Measurements from ENCODE around the gene BTG1. TPM values are rescaled to one million over a fixed set of nuclear protein-coding genes. Genes with fewer than 3 reads are reported as not detected.
"Not testable (repeated sequence)": the region's sequence is repeated elsewhere in the genome, so short reads cannot be mapped to it uniquely, and the experiment has no call there.

The BTG1 gene
- total and polyA plus RNA-seq, 4 donors: 13.7 to 107 (median 28.9) TPM

DNA sequence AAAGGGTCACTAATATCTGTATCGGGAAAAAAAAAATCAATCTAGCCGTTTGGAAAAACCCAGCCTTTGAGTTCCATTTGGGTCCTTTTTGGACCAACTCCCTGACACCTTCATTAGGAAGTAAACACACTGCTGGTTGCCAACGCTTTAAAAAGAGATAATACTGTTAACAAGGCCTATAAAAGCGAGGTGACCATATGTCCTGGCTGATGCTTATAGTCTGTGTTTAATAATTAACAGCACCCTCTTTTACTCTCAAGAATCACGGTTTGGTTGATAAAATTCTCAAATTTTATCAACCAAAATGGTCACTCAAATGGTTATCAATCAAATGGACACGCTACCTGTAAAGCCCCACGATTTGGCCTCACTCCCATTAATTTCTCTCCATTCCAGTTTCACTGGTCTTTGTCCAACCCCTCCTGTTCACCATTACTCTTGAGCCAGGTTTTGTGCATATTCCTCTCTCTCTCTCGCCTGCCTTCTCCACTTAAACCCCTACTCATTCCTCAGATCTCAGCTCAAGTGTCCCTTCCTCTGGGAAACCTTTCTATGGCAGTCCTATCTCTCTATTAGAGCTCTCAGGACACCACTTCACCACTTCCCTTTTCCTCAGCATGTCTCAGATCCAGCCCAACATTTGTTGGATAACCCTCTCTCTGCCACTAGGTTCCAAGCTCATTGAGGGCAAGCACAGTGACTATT is 9.5 kb downstream of the BTG1 start:
- 47% methylated on average over 8 of the region's 8 CpGs for WGBS
- Histone ChIP-seq H3K4me1 (ENCODE audit: control insufficient read depth in 4 of 4, insufficient read depth in 4 of 4, low read length in 3 of 4) (peaks cover 14 to 63% (median 47%) of the 10 kb centered on the region in 4 donors), H3K36me3 (ENCODE audit: control insufficient read depth in 4 of 4, insufficient read depth in 3 of 4, low read depth in 1 of 4, low read length in 3 of 4) (peaks cover 0 to under 1% (median 0%) of the 10 kb centered on the region in 4 donors), H3K4me3 (ENCODE audit: low read depth in 1 of 3, low read length in 3 of 3) (no peak overlapping the region), H3K27me3 (ENCODE audit: control insufficient read depth in 4 of 4, insufficient read depth in 4 of 4, low read length in 3 of 4) (no peaks in the 10 kb centered on the region), H3K27ac (ENCODE audit: low read depth in 1 of 2, low read length in 2 of 2) (peak overlapping the region; percentile 70 to 82), H3K9me3 (ENCODE audit: control insufficient read depth in 4 of 4, low read length in 3 of 4) (no peaks in the 10 kb centered on the region), H3K9ac (ENCODE audit: low read depth in 1 of 2, low read length in 2 of 2) (peak overlapping the region in 1 of 2 donors; percentile 14)
- TF ChIP-seq, protein P1, sequence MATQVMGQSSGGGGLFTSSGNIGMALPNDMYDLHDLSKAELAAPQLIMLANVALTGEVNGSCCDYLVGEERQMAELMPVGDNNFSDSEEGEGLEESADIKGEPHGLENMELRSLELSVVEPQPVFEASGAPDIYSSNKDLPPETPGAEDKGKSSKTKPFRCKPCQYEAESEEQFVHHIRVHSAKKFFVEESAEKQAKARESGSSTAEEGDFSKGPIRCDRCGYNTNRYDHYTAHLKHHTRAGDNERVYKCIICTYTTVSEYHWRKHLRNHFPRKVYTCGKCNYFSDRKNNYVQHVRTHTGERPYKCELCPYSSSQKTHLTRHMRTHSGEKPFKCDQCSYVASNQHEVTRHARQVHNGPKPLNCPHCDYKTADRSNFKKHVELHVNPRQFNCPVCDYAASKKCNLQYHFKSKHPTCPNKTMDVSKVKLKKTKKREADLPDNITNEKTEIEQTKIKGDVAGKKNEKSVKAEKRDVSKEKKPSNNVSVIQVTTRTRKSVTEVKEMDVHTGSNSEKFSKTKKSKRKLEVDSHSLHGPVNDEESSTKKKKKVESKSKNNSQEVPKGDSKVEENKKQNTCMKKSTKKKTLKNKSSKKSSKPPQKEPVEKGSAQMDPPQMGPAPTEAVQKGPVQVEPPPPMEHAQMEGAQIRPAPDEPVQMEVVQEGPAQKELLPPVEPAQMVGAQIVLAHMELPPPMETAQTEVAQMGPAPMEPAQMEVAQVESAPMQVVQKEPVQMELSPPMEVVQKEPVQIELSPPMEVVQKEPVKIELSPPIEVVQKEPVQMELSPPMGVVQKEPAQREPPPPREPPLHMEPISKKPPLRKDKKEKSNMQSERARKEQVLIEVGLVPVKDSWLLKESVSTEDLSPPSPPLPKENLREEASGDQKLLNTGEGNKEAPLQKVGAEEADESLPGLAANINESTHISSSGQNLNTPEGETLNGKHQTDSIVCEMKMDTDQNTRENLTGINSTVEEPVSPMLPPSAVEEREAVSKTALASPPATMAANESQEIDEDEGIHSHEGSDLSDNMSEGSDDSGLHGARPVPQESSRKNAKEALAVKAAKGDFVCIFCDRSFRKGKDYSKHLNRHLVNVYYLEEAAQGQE (IDR thresholded peaks at IDR 0.05): no peak
- TF ChIP-seq FOXA2 (IDR thresholded peaks at IDR 0.05) (no peak), HNF4G (IDR thresholded peaks at IDR 0.05) (no peak), FOXA1 (IDR thresholded peaks at IDR 0.05) (no peak), GABPA (IDR thresholded peaks at IDR 0.05 in 1 of 2, conservative IDR thresholded peaks at IDR 0.05 in 1 of 2) (no peak), NR2F2 (IDR thresholded peaks at IDR 0.05) (no peak), RXRA (IDR thresholded peaks at IDR 0.05) (peak in 1 of 2 donors; percentile 16)
- DNase-seq (ENCODE audit: low spot score): no peak

DNA sequence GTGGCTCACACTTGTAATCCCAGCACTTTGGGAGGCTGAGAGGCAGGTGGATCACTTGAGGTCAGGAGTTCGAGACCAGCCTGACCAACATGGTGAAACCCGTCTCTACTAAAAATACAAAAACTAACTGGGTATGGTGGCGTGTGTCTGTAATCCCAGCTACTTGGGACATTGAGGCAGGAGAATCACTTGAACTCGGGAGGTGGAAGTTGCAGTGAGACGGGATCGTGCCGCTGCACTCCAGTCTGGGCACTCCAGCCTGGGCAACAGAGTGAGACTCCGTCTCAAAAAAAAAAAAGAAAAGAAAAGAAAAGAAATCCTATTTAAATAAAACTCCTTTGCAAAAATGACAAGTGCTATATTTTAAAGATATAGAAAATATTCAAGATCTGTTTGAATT is 10.1 kb downstream of the BTG1 start:
- not testable (repeated sequence) for DNase-seq (ENCODE audit: low spot score); H3K27ac ChIP-seq (ENCODE audit: low read depth in 1 of 2, low read length in 2 of 2); H3K9ac ChIP-seq (ENCODE audit: low read depth in 1 of 2, low read length in 2 of 2); H3K27me3 ChIP-seq (ENCODE audit: control insufficient read depth in 4 of 4, insufficient read depth in 4 of 4, low read length in 3 of 4); H3K9me3 ChIP-seq (ENCODE audit: control insufficient read depth in 4 of 4, low read length in 3 of 4); H3K4me3 ChIP-seq (ENCODE audit: low read depth in 1 of 3, low read length in 3 of 3); H3K36me3 ChIP-seq (ENCODE audit: control insufficient read depth in 4 of 4, insufficient read depth in 3 of 4, low read depth in 1 of 4, low read length in 3 of 4)
- H3K4me1 ChIP-seq (ENCODE audit: control insufficient read depth in 4 of 4, insufficient read depth in 4 of 4, low read length in 3 of 4): peaks cover 14 to 61% (median 47%) of the 10 kb centered on the region in 4 donors
- 96% methylated on average over 8 of the region's 8 CpGs for WGBS

DNA sequence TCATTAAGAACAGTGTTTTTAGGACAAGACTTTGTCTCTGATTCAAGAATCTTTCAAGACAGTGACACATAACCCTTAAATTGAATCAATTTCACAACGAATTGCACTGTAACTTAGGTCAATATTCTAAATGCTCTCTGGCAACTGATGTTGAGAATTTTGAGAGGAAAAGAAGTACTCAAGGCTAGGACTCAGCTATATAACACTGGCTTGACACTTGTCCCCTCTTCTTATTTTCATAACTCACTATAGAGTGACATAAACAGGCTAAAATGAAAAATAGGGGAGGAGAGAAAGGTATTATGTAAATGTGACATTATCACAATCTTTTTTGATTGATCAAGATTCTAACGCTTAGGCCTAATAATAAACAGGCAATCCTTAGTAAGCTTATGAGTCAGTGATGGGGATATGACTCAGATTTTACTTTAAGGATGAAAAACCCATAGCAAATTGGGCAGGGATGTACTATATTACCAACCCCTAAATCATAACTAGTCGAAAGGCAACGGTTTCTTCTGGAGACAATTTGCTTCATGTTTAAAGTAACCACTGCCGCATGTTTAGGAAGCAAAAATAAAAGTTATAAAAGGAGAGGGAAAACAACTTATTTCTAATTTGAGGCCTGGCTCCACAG is 10.9 kb downstream of the BTG1 start:
- Histone ChIP-seq H3K9ac (ENCODE audit: low read depth in 1 of 2, low read length in 2 of 2) (peak overlapping the region in 1 of 2 donors; percentile 53), H3K27me3 (ENCODE audit: control insufficient read depth in 4 of 4, insufficient read depth in 4 of 4, low read length in 3 of 4) (no peaks in the 10 kb centered on the region), H3K4me1 (ENCODE audit: control insufficient read depth in 4 of 4, insufficient read depth in 4 of 4, low read length in 3 of 4) (peaks cover 12 to 61% (median 48%) of the 10 kb centered on the region in 4 donors), H3K4me3 (ENCODE audit: low read depth in 1 of 3, low read length in 3 of 3) (no peak overlapping the region), H3K9me3 (ENCODE audit: control insufficient read depth in 4 of 4, low read length in 3 of 4) (no peaks in the 10 kb centered on the region), H3K36me3 (ENCODE audit: control insufficient read depth in 4 of 4, insufficient read depth in 3 of 4, low read depth in 1 of 4, low read length in 3 of 4) (no peaks in the 10 kb centered on the region), H3K27ac (ENCODE audit: low read depth in 1 of 2, low read length in 2 of 2) (peak overlapping the region in 1 of 2 donors; percentile 67)
- 68% methylated on average over 5 of the region's 5 CpGs for WGBS
- TF ChIP-seq FOXA1 (IDR thresholded peaks at IDR 0.05) (no peak), GABPA (IDR thresholded peaks at IDR 0.05 in 1 of 2, conservative IDR thresholded peaks at IDR 0.05 in 1 of 2) (no peak), YY1 (IDR thresholded peaks at IDR 0.05) (no peak), RAD21 (IDR thresholded peaks at IDR 0.05) (no peak), EGR1 (IDR thresholded peaks at IDR 0.05; ENCODE audit: low read depth in 2 of 2) (no peak), JUND (IDR thresholded peaks at IDR 0.05) (no peak), RXRA (IDR thresholded peaks at IDR 0.05) (no peak), TAF1 (conservative IDR thresholded peaks at IDR 0.05) (no peak), HNF4A (conservative IDR thresholded peaks at IDR 0.05) (no peak), NR2F2 (IDR thresholded peaks at IDR 0.05) (no peak), FOXA2 (IDR thresholded peaks at IDR 0.05) (no peak), HNF4G (IDR thresholded peaks at IDR 0.05) (no peak)
- TF ChIP-seq, protein P2, sequence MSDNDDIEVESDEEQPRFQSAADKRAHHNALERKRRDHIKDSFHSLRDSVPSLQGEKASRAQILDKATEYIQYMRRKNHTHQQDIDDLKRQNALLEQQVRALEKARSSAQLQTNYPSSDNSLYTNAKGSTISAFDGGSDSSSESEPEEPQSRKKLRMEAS (IDR thresholded peaks at IDR 0.05): no peak
- TF ChIP-seq, protein P3, sequence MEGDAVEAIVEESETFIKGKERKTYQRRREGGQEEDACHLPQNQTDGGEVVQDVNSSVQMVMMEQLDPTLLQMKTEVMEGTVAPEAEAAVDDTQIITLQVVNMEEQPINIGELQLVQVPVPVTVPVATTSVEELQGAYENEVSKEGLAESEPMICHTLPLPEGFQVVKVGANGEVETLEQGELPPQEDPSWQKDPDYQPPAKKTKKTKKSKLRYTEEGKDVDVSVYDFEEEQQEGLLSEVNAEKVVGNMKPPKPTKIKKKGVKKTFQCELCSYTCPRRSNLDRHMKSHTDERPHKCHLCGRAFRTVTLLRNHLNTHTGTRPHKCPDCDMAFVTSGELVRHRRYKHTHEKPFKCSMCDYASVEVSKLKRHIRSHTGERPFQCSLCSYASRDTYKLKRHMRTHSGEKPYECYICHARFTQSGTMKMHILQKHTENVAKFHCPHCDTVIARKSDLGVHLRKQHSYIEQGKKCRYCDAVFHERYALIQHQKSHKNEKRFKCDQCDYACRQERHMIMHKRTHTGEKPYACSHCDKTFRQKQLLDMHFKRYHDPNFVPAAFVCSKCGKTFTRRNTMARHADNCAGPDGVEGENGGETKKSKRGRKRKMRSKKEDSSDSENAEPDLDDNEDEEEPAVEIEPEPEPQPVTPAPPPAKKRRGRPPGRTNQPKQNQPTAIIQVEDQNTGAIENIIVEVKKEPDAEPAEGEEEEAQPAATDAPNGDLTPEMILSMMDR (IDR thresholded peaks at IDR 0.05; ENCODE audit: low read depth, low read length, missing input control): no peak
- TF ChIP-seq, protein P4, sequence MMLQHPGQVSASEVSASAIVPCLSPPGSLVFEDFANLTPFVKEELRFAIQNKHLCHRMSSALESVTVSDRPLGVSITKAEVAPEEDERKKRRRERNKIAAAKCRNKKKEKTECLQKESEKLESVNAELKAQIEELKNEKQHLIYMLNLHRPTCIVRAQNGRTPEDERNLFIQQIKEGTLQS (IDR thresholded peaks at IDR 0.05): no peak
- no peak for DNase-seq (ENCODE audit: low spot score)

Measured in liver (tissue), 9 donors.